Measurements from ENCODE around the gene ACOX2. TPM values are rescaled to one million over a fixed set of nuclear protein-coding genes. Genes with fewer than 3 reads are reported as not detected.
A peak's percentile ranks its signal among the peaks of the same experiment; 100 is the strongest.
"Not testable (repeated sequence)": the region's sequence is repeated elsewhere in the genome, so short reads cannot be mapped to it uniquely, and the experiment has no call there.

Gene ACOX2
- total and polyA plus RNA-seq, 12 donors, result 7.6 to 64.9 (median 34.9) TPM

DNA sequence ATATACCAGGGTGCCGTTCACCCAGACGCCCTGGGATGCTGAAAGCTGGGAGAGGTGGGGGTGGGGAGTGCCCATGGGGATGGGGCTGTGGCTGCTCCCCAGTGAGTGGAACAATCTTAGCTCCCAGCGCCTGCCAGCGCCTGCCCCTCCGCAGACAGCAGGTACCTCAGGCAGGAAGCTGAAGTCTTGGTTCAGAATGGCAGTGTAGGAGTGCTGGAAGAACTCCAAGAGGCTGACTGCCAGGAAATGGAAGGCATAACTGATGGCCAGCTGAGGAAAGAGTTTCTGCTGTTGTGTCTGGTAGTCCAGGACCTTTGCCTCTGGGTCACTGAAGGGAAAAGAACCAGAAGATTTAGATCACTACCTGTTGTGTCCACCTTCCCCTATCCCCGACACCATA lies 8.4 kb downstream of the ACOX2 start:
- ATAC-seq, result peak in 7 of 8 donors; percentile 23 to 71 (median 42)
- peaks cover 0 to 99% (median 39%) of the 10 kb centered on the region in 9 donors for H3K36me3 ChIP-seq
- 35 to 51% methylated on average over 6 of the region's 6 CpGs for WGBS, 2 donors

DNA sequence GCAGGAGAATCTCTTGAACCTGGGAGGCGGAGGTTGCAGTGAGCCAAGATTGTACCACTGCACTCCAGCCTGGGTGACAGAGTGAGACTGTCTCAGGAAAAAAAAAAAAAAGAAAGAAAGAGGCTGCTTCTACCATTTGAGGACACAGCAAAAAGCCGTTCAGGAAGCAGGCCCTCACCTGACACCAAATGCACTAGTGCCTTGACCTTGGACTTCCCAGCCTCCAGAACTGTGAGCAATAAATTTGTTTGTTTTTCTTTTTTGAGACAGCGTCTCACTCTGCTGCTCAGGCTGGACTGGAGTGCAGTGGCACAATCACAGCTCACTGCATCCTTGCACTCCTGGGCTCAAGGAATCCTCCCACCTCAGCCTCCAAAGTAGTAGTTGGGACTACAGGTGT lies 9.6 kb downstream of the ACOX2 start:
- DNase-seq, result not testable (repeated sequence)
- 95 to 98% methylated on average over 3 of the region's 3 CpGs for WGBS, 2 donors

More for the DNA sequence above, 8.4 kb downstream of the ACOX2 start:
- peak overlapping the region in 1 of 10 donors; percentile 7 for H3K27ac ChIP-seq
- peaks cover 0 to 28% (median 19%) of the 10 kb centered on the region in 9 donors for H3K4me1 ChIP-seq
- no peaks in the 10 kb centered on the region for H3K9me3 ChIP-seq
- no peaks in the 10 kb centered on the region for H3K27me3 ChIP-seq
- H3K4me3 ChIP-seq, result no peak overlapping the region
- TF ChIP-seq, protein P1, sequence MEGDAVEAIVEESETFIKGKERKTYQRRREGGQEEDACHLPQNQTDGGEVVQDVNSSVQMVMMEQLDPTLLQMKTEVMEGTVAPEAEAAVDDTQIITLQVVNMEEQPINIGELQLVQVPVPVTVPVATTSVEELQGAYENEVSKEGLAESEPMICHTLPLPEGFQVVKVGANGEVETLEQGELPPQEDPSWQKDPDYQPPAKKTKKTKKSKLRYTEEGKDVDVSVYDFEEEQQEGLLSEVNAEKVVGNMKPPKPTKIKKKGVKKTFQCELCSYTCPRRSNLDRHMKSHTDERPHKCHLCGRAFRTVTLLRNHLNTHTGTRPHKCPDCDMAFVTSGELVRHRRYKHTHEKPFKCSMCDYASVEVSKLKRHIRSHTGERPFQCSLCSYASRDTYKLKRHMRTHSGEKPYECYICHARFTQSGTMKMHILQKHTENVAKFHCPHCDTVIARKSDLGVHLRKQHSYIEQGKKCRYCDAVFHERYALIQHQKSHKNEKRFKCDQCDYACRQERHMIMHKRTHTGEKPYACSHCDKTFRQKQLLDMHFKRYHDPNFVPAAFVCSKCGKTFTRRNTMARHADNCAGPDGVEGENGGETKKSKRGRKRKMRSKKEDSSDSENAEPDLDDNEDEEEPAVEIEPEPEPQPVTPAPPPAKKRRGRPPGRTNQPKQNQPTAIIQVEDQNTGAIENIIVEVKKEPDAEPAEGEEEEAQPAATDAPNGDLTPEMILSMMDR (IDR thresholded peaks at IDR 0.05), result no peak
- intact Hi-C loops (cut with DNase I), result loop anchor here in 1 of 10 donors (10.0 kb wide), 1 partner anchor 204 kb away; no protein-coding TSS in a partner anchor
- peak; percentile 32 to 62 for DNase-seq

DNA sequence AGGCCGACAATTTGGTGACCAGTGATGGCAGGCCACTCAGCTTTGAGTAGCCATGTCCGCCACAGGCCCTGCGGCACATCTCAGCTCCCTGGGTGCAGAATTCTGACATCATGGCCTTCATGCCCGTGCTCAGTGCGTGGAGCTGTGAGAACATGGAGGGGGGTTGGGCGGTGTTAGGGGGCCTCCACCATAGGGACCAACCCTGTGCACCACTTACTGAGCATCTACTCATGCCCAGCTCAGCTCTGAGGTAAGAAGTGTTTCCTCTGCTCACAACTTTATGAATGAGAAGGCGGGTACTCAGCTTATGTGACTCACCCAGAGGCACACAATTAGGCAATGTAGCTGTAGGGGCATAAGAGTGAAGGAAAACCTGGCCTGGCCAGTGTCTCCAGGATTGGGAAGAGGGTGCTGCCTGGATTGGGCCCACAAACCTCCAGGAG lies 10.5 kb downstream of the ACOX2 start:
- Histone ChIP-seq H3K27me3 (no peaks in the 10 kb centered on the region), H3K9me3 (no peaks in the 10 kb centered on the region), H3K27ac (no peak overlapping the region), H3K4me3 (no peak overlapping the region), H3K4me1 (peaks cover 0 to 23% (median 10%) of the 10 kb centered on the region in 9 donors), H3K36me3 (peaks cover 0 to 100% (median 47%) of the 10 kb centered on the region in 9 donors)
- intact Hi-C loops (cut with DNase I), result loop anchor here in 1 of 10 donors (10.0 kb wide), 1 partner anchor 202 kb away; no protein-coding TSS in a partner anchor
- TF ChIP-seq, protein P1 (IDR thresholded peaks at IDR 0.05), result no peak
- peak in 1 of 8 donors; percentile 46 for ATAC-seq
- WGBS, 2 donors, result 88 to 91% methylated on average over 7 of the region's 7 CpGs
- DNase-seq, result no peak

More for the DNA sequence above, 9.6 kb downstream of the ACOX2 start:
- Histone ChIP-seq H3K36me3 (peaks cover 0 to 100% (median 46%) of the 10 kb centered on the region in 9 donors), H3K4me1 (peaks cover 0 to 23% (median 10%) of the 10 kb centered on the region in 9 donors)
- not testable (repeated sequence) for H3K27ac ChIP-seq, H3K4me3 ChIP-seq, H3K9me3 ChIP-seq, ATAC-seq, H3K27me3 ChIP-seq
- intact Hi-C loops (cut with DNase I), result loop anchor here in 1 of 10 donors (10.0 kb wide), 1 partner anchor 203 kb away; no protein-coding TSS in a partner anchor

DNA sequence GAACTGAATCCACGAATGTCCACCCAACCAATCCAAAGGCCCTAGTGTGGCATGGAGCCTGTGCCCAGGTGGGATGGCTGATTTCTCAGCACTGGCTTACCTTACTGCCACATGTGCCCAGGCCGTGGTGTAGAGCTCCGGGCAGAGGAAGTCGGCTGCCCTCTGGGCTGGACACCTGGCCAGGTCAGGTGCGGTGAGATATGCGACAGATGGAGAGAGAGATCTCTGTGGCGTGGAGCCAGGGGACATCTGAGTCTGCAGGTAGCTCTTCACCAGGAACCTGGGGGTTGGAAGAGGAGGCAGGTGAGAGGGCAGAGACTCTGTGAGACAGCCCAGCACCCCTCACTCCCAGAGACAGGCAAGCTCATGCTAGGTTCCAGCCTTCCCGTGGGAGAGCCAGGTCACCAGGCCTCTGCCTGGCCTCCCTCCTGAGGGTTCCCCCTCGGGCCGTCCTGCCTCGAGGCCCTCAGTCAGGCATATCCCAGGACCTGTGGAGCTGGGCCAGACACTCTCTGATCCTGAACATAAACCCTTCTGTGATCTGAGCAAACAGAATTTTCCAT lies 12.6 kb downstream of the ACOX2 start:
- ATAC-seq, result no peak
- TF ChIP-seq, protein P1 (IDR thresholded peaks at IDR 0.05), result no peak
- Histone ChIP-seq H3K27ac (no peak overlapping the region), H3K4me1 (peaks cover 0 to 23% (median 10%) of the 10 kb centered on the region in 9 donors), H3K4me3 (no peak overlapping the region), H3K36me3 (peaks cover 0 to 100% (median 47%) of the 10 kb centered on the region in 9 donors), H3K9me3 (no peaks in the 10 kb centered on the region), H3K27me3 (no peaks in the 10 kb centered on the region)
- DNase-seq, result no peak
- WGBS, 2 donors, result 91 to 94% methylated on average over 11 of the region's 11 CpGs
- intact Hi-C loops (cut with DNase I), result loop anchor here in 1 of 10 donors (10.0 kb wide), 1 partner anchor 200 kb away; no protein-coding TSS in a partner anchor

Measured in heart right ventricle (tissue), 16 donors.